Measurements from ENCODE around the gene KLF16.

KLF16 gene

GRCh38 chr19:1807695-1808394 lies 55.5 kb downstream of the KLF16 start:
- DNase-seq (ENCODE audit: low read depth in 2 of 2), result no peak

GRCh38 chr19:1807030-1807694 lies 56.2 kb downstream of the KLF16 start:
- no peak for DNase-seq (ENCODE audit: low read depth in 2 of 2)

GRCh38 chr19:1806184-1807029 lies 57.0 kb downstream of the KLF16 start:
- no peak for DNase-seq (ENCODE audit: low read depth in 2 of 2)

GRCh38 chr19:1805401-1806183 lies 57.8 kb downstream of the KLF16 start:
- DNase-seq (ENCODE audit: low read depth in 2 of 2), result no peak

- DNase-seq (ENCODE audit: low read depth in 2 of 2), result no peak
Observed at GRCh38 chr19:1804858-1805257, 58.5 kb downstream of the KLF16 start.

Measured in stimulated activated CD8-positive, alpha-beta memory T cell treated with anti-CD3 and anti-CD28 coated beads, Interleukin-15, amount 100 ng/mL, for 48 hours (primary cell).